CD1c-positive myeloid dendritic cell (primary cell): ENCODE data around the gene BLTP1.

Experiments used
- DNase-seq: peaks from one replicate; pipeline ENCODE4 v3.0.0-alpha.2; 2016; ENCODE audit errors: extremely low spot score

BLTP1 gene

GRCh38 chr4:122167369-122167768 is 15.2 kb downstream of the BLTP1 start:
- no peak for DNase-seq

DNA sequence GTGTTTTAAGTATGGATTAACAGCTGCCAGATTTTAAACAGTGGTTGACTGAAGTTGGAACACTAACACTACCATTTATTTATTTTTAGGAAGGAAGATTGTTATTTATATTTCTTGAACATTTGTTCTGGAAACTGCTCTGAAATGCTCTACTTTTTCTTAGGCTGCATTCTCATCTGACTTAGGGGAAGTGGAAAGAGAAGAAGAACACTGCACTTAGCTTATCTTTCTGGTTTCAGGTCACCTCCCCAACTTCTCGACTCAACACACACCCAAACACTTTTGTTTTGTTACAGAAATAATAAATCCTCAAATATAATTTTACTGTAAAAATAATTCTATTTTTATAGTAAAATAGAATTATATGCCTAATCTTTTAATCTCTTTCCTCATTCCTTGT is 18.6 kb downstream of the BLTP1 start:
- DNase-seq, result no peak

DNA sequence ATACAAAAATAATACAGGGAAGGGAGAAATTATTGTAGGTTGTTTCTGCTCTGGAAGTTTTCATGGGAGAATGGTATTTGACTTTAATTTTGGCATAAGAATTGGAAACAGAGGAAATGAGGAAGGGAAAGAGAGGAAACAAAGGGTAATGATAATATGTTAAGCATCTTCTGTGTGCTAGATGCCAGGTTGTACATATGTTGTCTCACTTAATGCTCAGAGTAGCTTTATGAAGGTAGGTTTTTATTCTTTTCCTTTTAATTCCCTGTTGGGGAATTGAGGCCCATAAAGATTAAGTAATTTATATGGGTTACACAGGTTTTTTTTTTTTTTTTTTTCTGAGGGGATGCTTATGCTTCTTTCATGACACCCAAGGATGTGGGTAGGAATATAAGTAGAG is 19.2 kb downstream of the BLTP1 start:
- DNase-seq, result no peak

DNA sequence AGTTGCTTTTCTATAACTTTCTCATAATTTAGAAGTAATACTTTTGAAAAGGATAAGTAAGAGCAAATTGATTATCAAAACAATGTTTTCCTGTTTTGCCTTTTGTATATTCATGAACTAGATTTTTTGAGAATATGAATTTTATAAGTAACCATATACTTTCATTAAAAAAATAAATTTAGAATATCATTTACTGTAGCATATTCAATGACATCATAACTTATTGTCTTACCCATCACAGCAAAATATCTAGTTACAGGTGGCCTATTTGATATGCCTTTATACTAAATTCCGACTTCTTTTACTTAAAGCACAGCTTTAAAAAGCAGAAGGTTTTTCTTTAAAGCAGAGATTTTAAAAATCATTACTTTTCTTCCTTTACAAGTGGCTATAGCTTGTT is 20.1 kb downstream of the BLTP1 start:
- no peak for DNase-seq

DNA sequence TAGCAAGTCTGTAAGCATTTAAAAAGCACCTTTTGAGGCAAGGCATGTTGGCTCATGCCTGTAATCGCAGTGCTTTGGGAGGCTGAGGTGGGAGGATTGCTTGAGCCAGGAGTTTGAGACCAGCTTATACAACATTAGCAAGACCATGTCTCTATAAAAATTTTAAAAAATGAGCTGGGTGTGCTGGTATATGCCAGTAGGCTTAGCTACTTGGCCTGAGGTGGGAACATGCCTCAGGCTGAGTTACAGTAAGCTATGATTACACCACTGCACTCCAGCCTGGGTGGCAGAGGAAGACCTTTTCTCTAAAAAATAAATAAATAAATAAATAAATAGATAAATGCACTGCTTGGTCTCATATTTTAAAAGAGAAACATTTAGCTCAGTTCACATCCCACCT is 26.8 kb downstream of the BLTP1 start:
- no peak for DNase-seq

- DNase-seq, result no peak
Measured at GRCh38 chr4:122195718-122196117, 43.6 kb downstream of the BLTP1 start.
